Measurements from ENCODE around the gene KRTAP3-2.

The KRTAP3-2 gene

GRCh38 chr17:41029633-41030245 lies 30.0 kb upstream of the KRTAP3-2 start, which contains the start of gene KRTAP1-4:
Gene KRTAP1-4 (minus strand): TSS chr17:41030195. CDS start chr17:41030078, 117 bp downstream.
- no peak for ATAC-seq
- TF ChIP-seq ZNF565 (CRISPR knock-in tag; conservative IDR thresholded peaks at IDR 0.05; ENCODE audit: low read depth) (no peak), ZFP30 (CRISPR knock-in tag; IDR thresholded peaks at IDR 0.05) (no peak), ESRRG (CRISPR knock-in tag; IDR thresholded peaks at IDR 0.05) (no peak), ZFP3 (CRISPR knock-in tag; IDR thresholded peaks at IDR 0.05) (no peak), TOX (CRISPR knock-in tag; IDR thresholded peaks at IDR 0.05; ENCODE audit: borderline replicate concordance) (no peak), PPARA (CRISPR knock-in tag; IDR thresholded peaks at IDR 0.05; ENCODE audit: borderline replicate concordance) (no peak)

DNA sequence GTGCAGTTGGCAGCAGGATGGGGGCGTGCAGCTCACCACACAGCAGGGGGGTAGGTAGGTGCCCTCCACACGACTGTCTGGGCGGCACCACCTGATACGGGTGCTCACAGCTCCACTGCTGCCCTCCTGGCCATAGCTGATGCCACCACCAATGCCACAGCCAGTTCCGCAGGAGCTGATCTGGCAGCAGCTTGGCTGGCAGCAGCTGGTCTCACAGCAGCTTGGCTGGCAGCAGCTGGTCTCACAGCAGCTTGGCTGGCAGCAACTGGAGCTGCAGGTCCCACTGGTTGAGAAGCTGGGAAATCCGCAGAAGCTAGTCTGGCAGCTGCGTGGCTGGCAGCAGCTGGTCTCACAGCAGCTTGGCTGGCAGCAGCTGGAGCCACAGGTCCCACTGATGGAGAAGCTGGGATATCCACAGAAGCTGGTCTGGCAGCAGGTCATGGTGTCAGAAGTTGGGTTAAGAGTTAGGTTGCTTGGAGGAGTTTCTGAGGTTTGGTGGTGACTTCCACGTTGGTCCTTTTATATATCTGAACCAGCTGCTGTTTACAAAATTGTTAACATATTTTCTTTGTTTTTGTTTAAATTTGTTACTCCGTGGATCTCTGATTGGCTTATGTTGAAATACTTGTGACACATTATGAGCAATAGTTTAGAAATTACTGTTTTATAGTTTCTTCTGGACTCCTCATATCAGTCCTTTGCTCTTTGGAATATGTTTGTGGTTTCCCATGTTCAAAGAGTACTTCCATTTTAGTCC lies 27.2 kb upstream of the KRTAP3-2 start, which contains the start of gene KRTAP1-5:
TSS of gene KRTAP1-5 (minus strand) at position 494 of the 757 bp plus-strand sequence. CDS start at position 441, 53 bp downstream.
- TF ChIP-seq TSHZ2 (CRISPR knock-in tag; IDR thresholded peaks at IDR 0.05) (no peak), CSDC2 (CRISPR knock-in tag; IDR thresholded peaks at IDR 0.05) (no peak), ESRRG (CRISPR knock-in tag; IDR thresholded peaks at IDR 0.05) (no peak)
- no peak for ATAC-seq

DNA sequence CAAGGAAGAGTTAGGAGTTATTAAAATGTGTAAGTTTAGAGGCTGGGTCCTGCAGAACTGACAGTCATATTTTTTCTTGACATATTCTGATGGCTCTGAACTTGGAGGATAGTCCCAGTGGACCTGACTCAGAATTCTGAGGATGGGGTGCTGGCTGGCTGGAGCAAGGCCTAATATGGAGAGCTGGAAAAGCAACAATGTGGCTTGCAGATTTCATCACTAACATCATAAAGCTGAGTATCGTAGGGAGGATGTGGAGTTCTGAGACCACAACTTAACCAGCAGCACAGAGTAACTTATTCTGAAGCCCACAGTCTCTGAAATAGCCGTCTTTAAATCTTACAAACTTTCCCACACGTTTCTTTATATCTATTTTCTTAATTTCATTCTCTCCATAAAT lies 25.0 kb upstream of the KRTAP3-2 start:
- ATAC-seq, result no peak
- no peak for TF ChIP-seq CSDC2 (CRISPR knock-in tag; IDR thresholded peaks at IDR 0.05)
- TF ChIP-seq OSR1 (CRISPR knock-in tag; IDR thresholded peaks at IDR 0.05), result no peak
- TF ChIP-seq ZFP3 (CRISPR knock-in tag; IDR thresholded peaks at IDR 0.05), result no peak

DNA sequence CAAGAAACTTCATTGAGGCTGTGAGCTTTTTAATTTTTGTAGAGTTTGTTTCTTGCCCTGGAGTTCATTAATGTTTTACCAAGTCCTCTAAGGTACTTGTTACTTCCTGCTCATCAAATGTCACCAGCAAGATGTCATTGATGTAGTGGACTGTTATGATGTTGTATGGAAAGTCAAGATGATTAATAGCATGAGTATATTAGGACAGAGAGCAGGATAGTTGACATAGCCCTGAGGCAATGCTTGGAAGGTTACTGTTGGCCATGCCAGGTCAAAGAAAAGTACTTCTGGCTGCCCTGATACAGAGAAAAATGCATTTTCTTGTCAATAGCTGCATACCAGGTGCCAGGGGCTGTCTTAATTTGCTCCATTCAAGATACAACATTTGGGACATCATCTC lies 20.6 kb upstream of the KRTAP3-2 start:
- TF ChIP-seq OSR1 (CRISPR knock-in tag; IDR thresholded peaks at IDR 0.05) (no peak), RARB (CRISPR knock-in tag; IDR thresholded peaks at IDR 0.05) (no peak), ZNF565 (CRISPR knock-in tag; conservative IDR thresholded peaks at IDR 0.05; ENCODE audit: low read depth) (no peak), SNAI2 (CRISPR knock-in tag; IDR thresholded peaks at IDR 0.05) (no peak), GLIS3 (CRISPR knock-in tag; IDR thresholded peaks at IDR 0.05) (no peak), CREB5 (CRISPR knock-in tag; IDR thresholded peaks at IDR 0.05; ENCODE audit: low read depth) (no peak), POU6F1 (CRISPR knock-in tag; IDR thresholded peaks at IDR 0.05; ENCODE audit: borderline replicate concordance, low read depth) (no peak), BACH2 (CRISPR knock-in tag; IDR thresholded peaks at IDR 0.05; ENCODE audit: borderline replicate concordance) (no peak), TOX (CRISPR knock-in tag; IDR thresholded peaks at IDR 0.05; ENCODE audit: borderline replicate concordance) (no peak), TSHZ2 (CRISPR knock-in tag; IDR thresholded peaks at IDR 0.05) (no peak), ARNTL (CRISPR knock-in tag; IDR thresholded peaks at IDR 0.05; ENCODE audit: borderline replicate concordance, low read depth) (no peak), ISL1 (CRISPR knock-in tag; IDR thresholded peaks at IDR 0.05) (no peak), TCF4 (CRISPR knock-in tag; IDR thresholded peaks at IDR 0.05; ENCODE audit: borderline replicate concordance) (no peak), ZFP30 (CRISPR knock-in tag; IDR thresholded peaks at IDR 0.05) (no peak), ESRRG (CRISPR knock-in tag; IDR thresholded peaks at IDR 0.05) (no peak), PPARA (CRISPR knock-in tag; IDR thresholded peaks at IDR 0.05; ENCODE audit: borderline replicate concordance) (no peak)
- TF ChIP-seq, protein P1, sequence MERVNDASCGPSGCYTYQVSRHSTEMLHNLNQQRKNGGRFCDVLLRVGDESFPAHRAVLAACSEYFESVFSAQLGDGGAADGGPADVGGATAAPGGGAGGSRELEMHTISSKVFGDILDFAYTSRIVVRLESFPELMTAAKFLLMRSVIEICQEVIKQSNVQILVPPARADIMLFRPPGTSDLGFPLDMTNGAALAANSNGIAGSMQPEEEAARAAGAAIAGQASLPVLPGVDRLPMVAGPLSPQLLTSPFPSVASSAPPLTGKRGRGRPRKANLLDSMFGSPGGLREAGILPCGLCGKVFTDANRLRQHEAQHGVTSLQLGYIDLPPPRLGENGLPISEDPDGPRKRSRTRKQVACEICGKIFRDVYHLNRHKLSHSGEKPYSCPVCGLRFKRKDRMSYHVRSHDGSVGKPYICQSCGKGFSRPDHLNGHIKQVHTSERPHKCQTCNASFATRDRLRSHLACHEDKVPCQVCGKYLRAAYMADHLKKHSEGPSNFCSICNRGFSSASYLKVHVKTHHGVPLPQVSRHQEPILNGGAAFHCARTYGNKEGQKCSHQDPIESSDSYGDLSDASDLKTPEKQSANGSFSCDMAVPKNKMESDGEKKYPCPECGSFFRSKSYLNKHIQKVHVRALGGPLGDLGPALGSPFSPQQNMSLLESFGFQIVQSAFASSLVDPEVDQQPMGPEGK (CRISPR knock-in tag; IDR thresholded peaks at IDR 0.05; ENCODE audit: borderline replicate concordance), result no peak
- ATAC-seq, result no peak
